Keratinocyte (primary cell): Measurements from ENCODE around the gene ATP8A2. TPM values are rescaled to one million over a fixed set of nuclear protein-coding genes. Genes with fewer than 3 reads are reported as not detected.

Experiments used
- DNase-seq: peaks from one replicate; pipeline ENCODE4 v3.0.0-alpha.2; 2011; ENCODE audit warnings: low read depth, missing footprints, low spot score
- FAIRE-seq: peaks from 2 replicates; lab custom pipeline; 2011; peaks lifted over from hg19 to GRCh38; lab: Jason Lieb, UNC
- H2AFZ ChIP-seq: 2 replicates; pipeline ENCODE4 v1.6.0; 2012; ENCODE audit warnings: low read length, control low read depth, inconsistent platforms; ENCODE audit not compliant: control insufficient read depth
- H3K27ac ChIP-seq: 2 replicates; pipeline ENCODE4 v1.5.1; 2011; ENCODE audit warnings: low read length; ENCODE audit not compliant: control insufficient read depth, insufficient read depth
- H3K27me3 ChIP-seq: 3 replicates; pipeline ENCODE4 v1.6.0; 2011; ENCODE audit warnings: low read length; ENCODE audit not compliant: control insufficient read depth, insufficient read depth; ENCODE audit errors: extremely low read depth
- H3K36me3 ChIP-seq, 2 experiments: 2 replicates in 1 of 2; 3 replicates in 1 of 2; pipeline ENCODE4 v1.5.1; 2011; ENCODE audit warnings: low read length in 2 of 2, mild to moderate bottlenecking in 1 of 2; ENCODE audit not compliant: control insufficient read depth in 2 of 2, insufficient read depth in 2 of 2; ENCODE audit errors: extremely low read depth in 1 of 2
- H3K4me1 ChIP-seq: 3 replicates; pipeline ENCODE4 v1.5.1; 2011; ENCODE audit warnings: low read length; ENCODE audit not compliant: control insufficient read depth, insufficient read depth; ENCODE audit errors: extremely low read depth
- H3K4me2 ChIP-seq: 3 replicates; pipeline ENCODE4 v1.6.0; 2011; ENCODE audit warnings: low read depth, low read length; ENCODE audit not compliant: control insufficient read depth, insufficient read depth; ENCODE audit errors: extremely low read depth
- H3K4me3 ChIP-seq, 3 experiments: fragments of 200-600 bp in 1 of 3; sonication (generic) in 1 of 3; 2 replicates in 2 of 3; 3 replicates in 1 of 3; pipeline ENCODE4 v1.5.1; 2011 to 2016; ENCODE audit warnings: low read length in 3 of 3, mild to moderate bottlenecking in 3 of 3, control low read depth in 2 of 3, inconsistent platforms in 1 of 3, low read depth in 1 of 3, mixed read lengths in 1 of 3, mixed run types in 1 of 3, moderate library complexity in 1 of 3; ENCODE audit not compliant: control insufficient read depth in 2 of 3, insufficient read depth in 2 of 3; ENCODE audit errors: extremely low read depth in 1 of 3
- H3K79me2 ChIP-seq: 2 replicates; pipeline ENCODE4 v1.6.0; 2012; ENCODE audit warnings: low read length; ENCODE audit not compliant: control insufficient read depth, insufficient read depth
- H3K9ac ChIP-seq: 3 replicates; pipeline ENCODE4 v1.6.0; 2011; ENCODE audit warnings: low read length; ENCODE audit not compliant: control insufficient read depth, insufficient read depth; ENCODE audit errors: extremely low read depth
- H3K9me1 ChIP-seq: 3 replicates; pipeline ENCODE4 v1.6.0; 2011; ENCODE audit warnings: low read length; ENCODE audit not compliant: control insufficient read depth, insufficient read depth; ENCODE audit errors: extremely low read depth
- H3K9me3 ChIP-seq: 2 replicates; pipeline ENCODE4 v1.5.1; 2012; ENCODE audit warnings: low read depth, low read length; ENCODE audit not compliant: control insufficient read depth
- H4K20me1 ChIP-seq: 3 replicates; pipeline ENCODE4 v1.6.0; 2011; ENCODE audit warnings: low read length; ENCODE audit not compliant: control insufficient read depth, insufficient read depth; ENCODE audit errors: extremely low read depth
- EZH2 ChIP-seq: IDR thresholded peaks from one replicate; pipeline ENCODE4 v1.6.1; 2012; ENCODE audit warnings: inconsistent platforms, mild to moderate bottlenecking, low read length, moderate library complexity
- dilution Hi-C: fragments of 300-500 bp; cut with MboI; formaldehyde crosslinking; loops from one replicate; pipeline ENCODE4 v1.7.0; 2020; ENCODE audit warnings: low sequenced_read_pairs; ENCODE audit not compliant: extremely low pct_ligation_motif_present
- polyA plus RNA-seq, 5 experiments: library from polyadenylated mRNA; depleted of rRNA in 3 of 5; stranded (reverse) in 3 of 5; stranded (forward) in 1 of 5; unstranded in 1 of 5; fragments of >200 nt; gene quantifications; 1 replicate in 1 of 5; 2 replicates in 3 of 5; 3 replicates in 1 of 5; pipeline versions ENCODE4 v1.2.1 to v1.2.3, GENCODE V29; 2011 to 2012; ENCODE audit warnings: missing spikeins in 2 of 5, low read depth in 1 of 5, low replicate concordance in 1 of 5
- TF ChIP-seq, protein P1 (sequence below), 3 experiments: IDR thresholded peaks in 1 of 3; conservative IDR thresholded peaks in 1 of 3; optimal IDR thresholded peaks in 1 of 3; 2 replicates in 2 of 3; 3 replicates in 1 of 3; pipeline versions ENCODE3 to v1.5.1; 2011; ENCODE audit warnings: low read length in 3 of 3, mild to moderate bottlenecking in 3 of 3, moderate library complexity in 2 of 3, control low read depth in 1 of 3, inconsistent platforms in 1 of 3; ENCODE audit not compliant: insufficient read depth in 2 of 3; ENCODE audit errors: extremely low read depth in 1 of 3

Gene ATP8A2
- polyA plus RNA-seq, 1 donor (not counting 4 experiments of a cell fraction or from before 2014, with no cell fraction given), result 0.16 TPM

DNA sequence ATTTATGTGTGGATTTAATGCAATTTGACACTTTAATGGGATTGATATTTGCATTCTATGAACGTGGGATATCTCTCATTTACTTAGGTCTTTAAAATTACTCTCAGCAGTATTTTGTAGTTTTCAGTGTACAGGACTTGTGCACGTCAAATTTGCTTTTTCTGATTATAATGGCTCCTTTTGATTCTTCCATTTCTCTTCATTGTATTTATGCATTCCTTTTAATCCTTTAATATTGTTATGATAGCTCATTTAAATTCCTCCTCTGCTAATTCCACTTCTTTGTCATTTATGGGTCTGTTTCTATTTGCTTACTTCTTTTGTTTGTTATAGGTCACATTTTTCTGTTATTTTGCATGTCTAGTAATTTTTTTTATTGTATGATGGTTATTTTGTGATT, 226.6 kb downstream of the ATP8A2 start:
- dilution Hi-C loops, result loop anchor here (25.0 kb wide), 1 partner anchor 489 kb away; no protein-coding TSS in a partner anchor

DNA sequence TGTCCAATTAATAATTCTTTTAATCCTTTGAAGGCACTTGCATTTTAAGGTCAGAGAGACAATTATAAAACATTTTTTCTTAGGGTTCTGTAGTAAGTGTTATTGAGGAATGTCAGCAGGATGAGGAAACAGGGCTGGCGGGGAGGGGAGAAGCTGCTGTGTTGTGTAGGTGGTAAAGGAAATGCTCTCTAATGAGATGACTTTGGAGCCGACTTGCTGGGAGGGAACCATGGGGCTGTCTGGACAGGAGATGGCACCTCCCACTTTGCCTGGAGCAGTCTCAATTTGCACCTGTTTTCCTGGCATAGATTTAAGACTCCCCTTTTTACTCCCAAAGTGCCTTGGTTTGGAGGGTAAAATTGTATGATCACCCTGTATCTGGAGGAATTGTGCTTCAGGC, 230.4 kb downstream of the ATP8A2 start:
- no peaks in the 10 kb centered on the region for H3K79me2 ChIP-seq
- no peaks in the 10 kb centered on the region for H3K9me3 ChIP-seq
- H3K27ac ChIP-seq, result no peak overlapping the region
- H3K4me1 ChIP-seq, result no peaks in the 10 kb centered on the region
- no peaks in the 10 kb centered on the region for H4K20me1 ChIP-seq
- FAIRE-seq (no peak), DNase-seq (no peak)
- no peaks in the 10 kb centered on the region for H3K9me1 ChIP-seq
- no peak overlapping the region for H3K4me2 ChIP-seq
- no peak overlapping the region for H2AFZ ChIP-seq
- TF ChIP-seq, protein P1, sequence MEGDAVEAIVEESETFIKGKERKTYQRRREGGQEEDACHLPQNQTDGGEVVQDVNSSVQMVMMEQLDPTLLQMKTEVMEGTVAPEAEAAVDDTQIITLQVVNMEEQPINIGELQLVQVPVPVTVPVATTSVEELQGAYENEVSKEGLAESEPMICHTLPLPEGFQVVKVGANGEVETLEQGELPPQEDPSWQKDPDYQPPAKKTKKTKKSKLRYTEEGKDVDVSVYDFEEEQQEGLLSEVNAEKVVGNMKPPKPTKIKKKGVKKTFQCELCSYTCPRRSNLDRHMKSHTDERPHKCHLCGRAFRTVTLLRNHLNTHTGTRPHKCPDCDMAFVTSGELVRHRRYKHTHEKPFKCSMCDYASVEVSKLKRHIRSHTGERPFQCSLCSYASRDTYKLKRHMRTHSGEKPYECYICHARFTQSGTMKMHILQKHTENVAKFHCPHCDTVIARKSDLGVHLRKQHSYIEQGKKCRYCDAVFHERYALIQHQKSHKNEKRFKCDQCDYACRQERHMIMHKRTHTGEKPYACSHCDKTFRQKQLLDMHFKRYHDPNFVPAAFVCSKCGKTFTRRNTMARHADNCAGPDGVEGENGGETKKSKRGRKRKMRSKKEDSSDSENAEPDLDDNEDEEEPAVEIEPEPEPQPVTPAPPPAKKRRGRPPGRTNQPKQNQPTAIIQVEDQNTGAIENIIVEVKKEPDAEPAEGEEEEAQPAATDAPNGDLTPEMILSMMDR (optimal IDR thresholded peaks at IDR 0.05 in 1 of 3, IDR thresholded peaks at IDR 0.05 in 1 of 3, conservative IDR thresholded peaks at IDR 0.05 in 1 of 3; ENCODE audit: extremely low read depth in 1 of 3, insufficient read depth in 2 of 3, low read length in 3 of 3), result no peak
- no peak for TF ChIP-seq EZH2
- H3K9ac ChIP-seq, result no peak overlapping the region
- no peaks in the 10 kb centered on the region for H3K36me3 ChIP-seq
- H3K27me3 ChIP-seq, result peaks cover 7% of the 10 kb centered on the region
- dilution Hi-C loops, result no loop called here
- H3K4me3 ChIP-seq, result no peak overlapping the region

More for the DNA sequence above, 226.6 kb downstream of the ATP8A2 start:
- Histone ChIP-seq H4K20me1 (no peaks in the 10 kb centered on the region), H3K4me2 (no peak overlapping the region), H3K27ac (no peak overlapping the region), H3K4me1 (no peaks in the 10 kb centered on the region), H3K9ac (no peak overlapping the region), H3K4me3 (no peak overlapping the region), H3K9me1 (no peaks in the 10 kb centered on the region), H3K36me3 (no peaks in the 10 kb centered on the region), H3K27me3 (peaks cover 4% of the 10 kb centered on the region), H3K9me3 (no peaks in the 10 kb centered on the region), H2AFZ (no peak overlapping the region), H3K79me2 (no peaks in the 10 kb centered on the region)
- DNase-seq, result no peak
- no peak for FAIRE-seq
- no peak for TF ChIP-seq EZH2
- TF ChIP-seq, protein P1 (optimal IDR thresholded peaks at IDR 0.05 in 1 of 3, IDR thresholded peaks at IDR 0.05 in 1 of 3, conservative IDR thresholded peaks at IDR 0.05 in 1 of 3; ENCODE audit: extremely low read depth in 1 of 3, insufficient read depth in 2 of 3, low read length in 3 of 3), result no peak
